B cell (primary cell): ENCODE results near the gene SFXN3. TPM values are rescaled to one million over a fixed set of nuclear protein-coding genes. Genes with fewer than 3 reads are reported as not detected.

Source experiments
- ATAC-seq: fragments of 200-7000 bp; cut with Tn5 transposase; one replicate; pipeline ENCODE4 v1.10.0; 2021; ENCODE audit warnings: low read depth, mild to moderate bottlenecking, moderate number of reproducible peaks, moderate library complexity
- CTCF ChIA-PET: fragments of 350-600 bp; sonication (Branson Sonifier 250); formaldehyde crosslinking; loops from one replicate; lab custom pipeline; 2021; ENCODE audit warnings: antibody characterized with exemption, inconsistent platforms; lab: Charles Lee
- POLR2A ChIA-PET: fragments of 350-600 bp; sonication (Branson Sonifier 250); formaldehyde crosslinking; loops from one replicate; lab custom pipeline; 2021; ENCODE audit warnings: antibody characterized with exemption; lab: Charles Lee
- DNase-seq: peaks from one replicate; pipeline ENCODE4 v3.0.0; 2013
- H2AFZ ChIP-seq: 2 replicates; pipeline ENCODE4 v1.6.1; 2012; ENCODE audit warnings: mild to moderate bottlenecking, low read depth, low read length; ENCODE audit not compliant: insufficient read depth, poor library complexity, severe bottlenecking
- H3K27ac ChIP-seq, 2 donors: 1 replicate in 1 of 2; 2 replicates in 1 of 2; pipeline ENCODE4 v1.5.1; 2012 to 2013; ENCODE audit warnings: low read length in 2 of 2, mild to moderate bottlenecking in 2 of 2, moderate library complexity in 1 of 2
- H3K27me3 ChIP-seq, 4 experiments: fragments of 200-600 bp in 1 of 4; sonication (generic) in 1 of 4; replicated peaks in 1 of 4; 1 replicate in 2 of 4; 2 replicates in 2 of 4; pipeline versions ENCODE4 v1.6.1 to v1.7.0; 2013 to 2016; ENCODE audit warnings: low read length in 3 of 4, mild to moderate bottlenecking in 2 of 4, mixed read lengths in 1 of 4, moderate library complexity in 1 of 4; ENCODE audit not compliant: insufficient read depth in 4 of 4, control insufficient read depth in 3 of 4; ENCODE audit errors: control extremely low read depth in 1 of 4
- H3K36me3 ChIP-seq, 2 experiments: replicated peaks in 1 of 2; 1 replicate in 1 of 2; 2 replicates in 1 of 2; pipeline versions ENCODE4 v1.6.1 to v1.7.1; 2013; ENCODE audit warnings: low read length in 1 of 2; ENCODE audit not compliant: insufficient read depth in 2 of 2, control insufficient read depth in 1 of 2; ENCODE audit errors: control extremely low read depth in 1 of 2, extremely low read depth in 1 of 2
- H3K4me1 ChIP-seq, 2 donors: fragments of 200-600 bp in 1 of 2; sonication (generic) in 1 of 2; 1 replicate in 1 of 2; 2 replicates in 1 of 2; pipeline versions ENCODE4 v1.5.1 to v1.6.1; 2013 to 2017; ENCODE audit warnings: low read length in 2 of 2; ENCODE audit not compliant: control insufficient read depth in 2 of 2, insufficient read depth in 2 of 2
- H3K4me2 ChIP-seq: replicated peaks from 2 replicates; pipeline ENCODE3; 2012; ENCODE audit warnings: mild to moderate bottlenecking, low read depth, low read length; ENCODE audit not compliant: poor library complexity, severe bottlenecking
- H3K4me3 ChIP-seq, 5 experiments: fragments of 200-600 bp in 1 of 5; sonication (generic) in 1 of 5; 1 replicate in 3 of 5; 2 replicates in 2 of 5; pipeline versions ENCODE4 v1.5.1 to v1.7.0; 2011 to 2016; ENCODE audit warnings: low read length in 4 of 5, mild to moderate bottlenecking in 4 of 5, low read depth in 2 of 5, control low read depth in 1 of 5, moderate library complexity in 1 of 5; ENCODE audit not compliant: insufficient read depth in 1 of 5; ENCODE audit errors: control extremely low read depth in 1 of 5, extremely low read depth in 1 of 5
- H3K79me2 ChIP-seq: fragments of 200-600 bp; sonication (generic); one replicate; pipeline ENCODE4 v1.6.0; 2016; ENCODE audit warnings: low read length; ENCODE audit not compliant: control insufficient read depth, insufficient read depth
- H3K9ac ChIP-seq: fragments of 200-600 bp; sonication (generic); 2 replicates; pipeline ENCODE4 v1.6.1; 2017; ENCODE audit warnings: mild to moderate bottlenecking, low read length, moderate library complexity
- H3K9me3 ChIP-seq, 3 donors: one replicate each; pipeline versions ENCODE4 v1.6.1 to v1.7.1; 2013; ENCODE audit warnings: low read length in 2 of 3; ENCODE audit not compliant: control insufficient read depth in 2 of 3, insufficient read depth in 1 of 3; ENCODE audit errors: control extremely low read depth in 1 of 3
- H4K20me1 ChIP-seq: 2 replicates; pipeline ENCODE4 v1.6.0; 2012; ENCODE audit warnings: mild to moderate bottlenecking, low read length; ENCODE audit not compliant: insufficient read depth, control insufficient read depth, poor library complexity, severe bottlenecking
- H3K27ac Mint-ChIP-seq: one replicate; pipeline ENCODE4 v1.8.0; 2021; ENCODE audit warnings: mixed read lengths
- H3K27me3 Mint-ChIP-seq: one replicate; pipeline ENCODE4 v1.8.0; 2021; ENCODE audit warnings: mixed read lengths
- H3K4me1 Mint-ChIP-seq: one replicate; pipeline ENCODE4 v1.8.0; 2021; ENCODE audit warnings: mixed read lengths
- H3K4me3 Mint-ChIP-seq: one replicate; pipeline ENCODE4 v1.8.0; 2021; ENCODE audit warnings: mixed read lengths
- H3K9me3 Mint-ChIP-seq: one replicate; pipeline ENCODE4 v1.8.0; 2022; ENCODE audit warnings: mixed read lengths; ENCODE audit not compliant: insufficient read depth
- CTCF ChIP-seq: fragments of 200-600 bp; IDR thresholded peaks from one replicate; pipeline ENCODE4 v1.8.0; 2022; ENCODE audit warnings: antibody characterized with exemption, mild to moderate bottlenecking
- EZH2 ChIP-seq: IDR thresholded peaks from 2 replicates; pipeline ENCODE4 v1.6.1; 2012; ENCODE audit warnings: borderline replicate concordance, low read depth, mild to moderate bottlenecking, moderate library complexity, low read length; ENCODE audit not compliant: insufficient read depth, poor library complexity, severe bottlenecking
- WGBS: methylation state at CpG from one replicate; pipeline ENCODE4 v1.1.5; 2013; ENCODE audit warnings: missing lambda C conversion rate; ENCODE audit not compliant: insufficient coverage; 5-methylcytosine and 5-hydroxymethylcytosine counted together
- intact Hi-C: fragments of 100-400 bp; cut with micrococcal nuclease; formaldehyde crosslinking; loops from one replicate; pipeline ENCODE4 v1.10.0; 2022
- polyA plus RNA-seq: library from polyadenylated mRNA; depleted of rRNA; stranded (reverse); fragments of >200 nt; gene quantifications from 2 replicates; pipeline ENCODE4 v1.2.3, GENCODE V29; 2012
- total RNA-seq, 2 donors: library from RNA; stranded (reverse); fragments of 120-200 nt in 1 of 2; gene quantifications; 1 replicate in 1 of 2; 2 replicates in 1 of 2; pipeline versions ENCODE4 v1.2.3 to v1.2.4, GENCODE V29; 2013 to 2022

Gene SFXN3
- total and polyA plus RNA-seq, 2 donors (not counting 1 experiment from before 2014, with no cell fraction given): 44.2 to 51.7 TPM

DNA sequence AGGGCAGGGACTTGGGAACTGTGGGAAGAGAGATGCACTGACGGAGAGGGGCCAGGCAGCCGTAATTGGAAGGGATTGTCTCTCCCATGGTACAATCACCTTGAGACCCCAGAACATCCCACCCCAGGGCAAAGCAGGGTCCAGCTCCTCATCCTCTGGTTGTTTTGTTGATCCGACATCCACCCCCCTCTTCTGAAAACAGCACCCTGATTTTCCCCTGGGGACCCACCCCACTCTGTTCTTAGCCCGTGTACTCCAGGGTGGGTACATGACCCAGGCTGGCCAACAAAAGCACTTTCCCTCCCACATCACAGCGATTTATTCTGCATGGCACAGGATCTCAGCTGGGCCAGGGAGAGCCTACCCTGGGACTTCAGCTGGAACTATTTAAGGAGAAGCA is 14.2 kb upstream of the SFXN3 start:
- ATAC-seq (no peak), DNase-seq (no peak)
- H3K4me2 ChIP-seq: no peak overlapping the region
- TF ChIP-seq EZH2 (no peak), CTCF (no peak)
- intact Hi-C loops: no loop called here
- Mint-ChIP-seq H3K9me3 (no peaks in the 10 kb centered on the region), H3K27me3 (peaks cover 38% of the 10 kb centered on the region), H3K4me3 (no peak overlapping the region), H3K4me1 (peaks cover 26% of the 10 kb centered on the region), H3K27ac (no peak overlapping the region)
- no peak overlapping the region for H3K4me3 ChIP-seq
- no peak overlapping the region for H2AFZ ChIP-seq
- ChIA-PET POLR2A (interaction anchor here (1.8 kb wide), 1 partner anchor 18 kb away, joined by 9 read pairs; the partner anchor contains the start of gene LZTS2), CTCF (interaction anchor here (0.8 to 7.0 kb wide), 11 partner anchors 9 to 126 kb away, joined by 3 to 70 read pairs (median 21); partner anchors contain the start of genes LZTS2, MRPL43, PDZD7 and SFXN3)
- peaks cover 24 to 30% of the 10 kb centered on the region in 2 donors for H3K4me1 ChIP-seq
- WGBS: 82% methylated on average over 3 of the region's 5 CpGs
- H3K27me3 ChIP-seq: peaks cover 0 to 46% (median 24%) of the 10 kb centered on the region in 4 experiments
- H3K9ac ChIP-seq: no peak overlapping the region
- no peaks in the 10 kb centered on the region for H4K20me1 ChIP-seq
- H3K27ac ChIP-seq: no peak overlapping the region
- H3K9me3 ChIP-seq: no peaks in the 10 kb centered on the region
- no peaks in the 10 kb centered on the region for H3K36me3 ChIP-seq
- no peaks in the 10 kb centered on the region for H3K79me2 ChIP-seq

- Mint-ChIP-seq H3K4me1 (peaks cover 20% of the 10 kb centered on the region), H3K9me3 (no peaks in the 10 kb centered on the region), H3K27ac (no peak overlapping the region), H3K27me3 (peaks cover 38% of the 10 kb centered on the region), H3K4me3 (peak overlapping the region; percentile 38)
- Histone ChIP-seq H4K20me1 (no peaks in the 10 kb centered on the region), H3K4me2 (peak overlapping the region; percentile 65), H3K9ac (peak overlapping the region; percentile 3), H3K27ac (no peak overlapping the region), H2AFZ (peak overlapping the region; percentile 32), H3K79me2 (no peaks in the 10 kb centered on the region), H3K9me3 (no peaks in the 10 kb centered on the region), H3K4me3 (peak overlapping the region in 2 of 5 experiments; percentile 5 to 23), H3K36me3 (no peaks in the 10 kb centered on the region), H3K27me3 (peaks cover 0 to 46% (median 24%) of the 10 kb centered on the region in 4 experiments), H3K4me1 (peaks cover 19 to 24% of the 10 kb centered on the region in 2 donors)
- DNase-seq: peak; percentile 61
- peak; percentile 16 for ATAC-seq
- TF ChIP-seq EZH2 (no peak), CTCF (no peak)
- POLR2A ChIA-PET: interaction anchor here (0.6 to 1.8 kb wide), 3 partner anchors 13 to 26 kb away, joined by 4 to 9 read pairs (median 7); partner anchors contain the start of genes LZTS2, PDZD7 and SFXN3
- intact Hi-C loops: no loop called here
- WGBS: 6% methylated on average over 6 of the region's 20 CpGs
- CTCF ChIA-PET: interaction anchor here (1.0 to 7.0 kb wide), 11 partner anchors 12 to 124 kb away, joined by 3 to 57 read pairs (median 5); partner anchors contain the start of genes LZTS2, PDZD7 and SFXN3
These were observed 12.9 kb upstream of the SFXN3 start for GRCh38 chr10:101018118-101018599.
